Kidney (tissue), 14 donors: ENCODE data around the gene ENTPD6. TPM values are rescaled to one million over a fixed set of nuclear protein-coding genes. Genes with fewer than 3 reads are reported as not detected.

Experiments used
- DNase-seq, 5 donors: peaks; one replicate each; pipeline ENCODE4 v3.0.0-alpha.2; 2013 to 2020
- FAIRE-seq: peaks from 2 replicates; lab custom pipeline; 2012; peaks lifted over from hg19 to GRCh38; lab: Jason Lieb, UNC
- H3K27ac ChIP-seq, 2 donors: one replicate each; pipeline ENCODE4 v1.7.0; 2013; ENCODE audit warnings: low read depth in 2 of 2, low read length in 2 of 2, inconsistent platforms in 1 of 2
- H3K27me3 ChIP-seq: one replicate; pipeline ENCODE4 v1.7.1; 2013; ENCODE audit warnings: low read length, inconsistent platforms; ENCODE audit not compliant: control insufficient read depth, insufficient read depth
- H3K36me3 ChIP-seq, 3 donors: one replicate each; pipeline versions ENCODE4 v1.7.0 to v1.7.1; 2013; ENCODE audit warnings: low read length in 3 of 3, control low read depth in 1 of 3, inconsistent platforms in 1 of 3; ENCODE audit not compliant: insufficient read depth in 3 of 3, control insufficient read depth in 2 of 3
- H3K4me1 ChIP-seq, 3 donors: one replicate each; pipeline versions ENCODE4 v1.7.0 to v1.7.1; 2013; ENCODE audit warnings: low read length in 3 of 3, inconsistent platforms in 1 of 3, low read depth in 1 of 3; ENCODE audit not compliant: control insufficient read depth in 2 of 3, insufficient read depth in 2 of 3
- H3K4me3 ChIP-seq, 3 donors: one replicate each; pipeline versions ENCODE4 v1.7.0 to v1.8.1; 2013; ENCODE audit warnings: low read length in 3 of 3, control low read depth in 1 of 3, inconsistent platforms in 1 of 3
- H3K9ac ChIP-seq, 3 donors: one replicate each; pipeline versions ENCODE4 v1.7.0 to v1.7.1; 2013; ENCODE audit warnings: low read length in 3 of 3, control low read depth in 1 of 3, inconsistent platforms in 1 of 3
- H3K9me3 ChIP-seq, 3 donors: one replicate each; pipeline versions ENCODE4 v1.7.0 to v1.7.1; 2013; ENCODE audit warnings: low read length in 3 of 3, control low read depth in 1 of 3, inconsistent platforms in 1 of 3; ENCODE audit not compliant: control insufficient read depth in 2 of 3, insufficient read depth in 1 of 3
- CTCF ChIP-seq: IDR thresholded peaks from 3 replicates; pipeline ENCODE4 v1.5.1; 2012; ENCODE audit warnings: mild to moderate bottlenecking, moderate library complexity, borderline replicate concordance; ENCODE audit not compliant: insufficient read depth; ENCODE audit errors: extremely low read depth
- intact Hi-C: fragments of 100-400 bp; cut with DNase I; formaldehyde crosslinking; loops from one replicate; pipeline ENCODE4 v1.11.1; 2022
- polyA plus RNA-seq: library from polyadenylated mRNA; stranded (reverse); fragments of 350-450 nt; fragmentation: Illumina TruSeq; extraction: RNeasy Lipid Tissue Mini Kit (QIAGEN cat#74804); gene quantifications from one replicate; pipeline ENCODE4 v1.2.3, GENCODE V29; 2014; ENCODE audit warnings: low read depth, low replicate concordance; ENCODE audit not compliant: insufficient read depth
- total RNA-seq: library from RNA; stranded (reverse); fragmentation: NEBNext Ultra II Directional; extraction: Animal tissue kit (Norgen Biotek cat#: 25700); gene quantifications from one replicate; pipeline ENCODE4 v1.2.1, GENCODE V29; 2021
- donor health status: control.
- donor health status: control.
- donor health status: control.
- donor health status: control.
- donor health status: control.
- donor health status: DM: yes; HTN: yes; CAD: no.
- donor health status: Normal renal cell carcinoma (clear cell type).

Gene ENTPD6
- total and polyA plus RNA-seq, 2 donors from 2014 or later: 59.0 to 95.7 TPM

- DNase-seq (peak in 2 of 5 donors; percentile 32 to 72), FAIRE-seq (no peak)
- no peak for TF ChIP-seq CTCF
- Histone ChIP-seq H3K9ac (no peak overlapping the region), H3K9me3 (no peaks in the 10 kb centered on the region), H3K4me3 (no peak overlapping the region), H3K27ac (peak overlapping the region in 1 of 2 donors; percentile 29), H3K4me1 (peaks cover 0 to 17% (median 8%) of the 10 kb centered on the region in 3 donors), H3K36me3 (no peaks in the 10 kb centered on the region), H3K27me3 (no peaks in the 10 kb centered on the region)
- intact Hi-C loops: no loop called here
Observed at GRCh38 chr20:25223765-25224720, 28.5 kb downstream of the ENTPD6 start.

GRCh38 chr20:25224941-25225340 lies 29.4 kb downstream of the ENTPD6 start:
- H3K4me1 ChIP-seq: peaks cover 0 to 17% (median 8%) of the 10 kb centered on the region in 3 donors
- H3K36me3 ChIP-seq: no peaks in the 10 kb centered on the region
- no peaks in the 10 kb centered on the region for H3K9me3 ChIP-seq
- no peak for FAIRE-seq
- peak in 1 of 5 donors; percentile 63 for DNase-seq
- H3K4me3 ChIP-seq: no peak overlapping the region
- no peaks in the 10 kb centered on the region for H3K27me3 ChIP-seq
- H3K9ac ChIP-seq: no peak overlapping the region
- no peak overlapping the region for H3K27ac ChIP-seq
- intact Hi-C loops: no loop called here
- no peak for TF ChIP-seq CTCF

GRCh38 chr20:25225642-25226432 lies 30.3 kb downstream of the ENTPD6 start:
- Histone ChIP-seq H3K36me3 (no peaks in the 10 kb centered on the region), H3K9ac (no peak overlapping the region), H3K9me3 (no peaks in the 10 kb centered on the region), H3K4me1 (peaks cover 0 to 12% (median 0%) of the 10 kb centered on the region in 3 donors), H3K27ac (no peak overlapping the region), H3K27me3 (no peaks in the 10 kb centered on the region), H3K4me3 (no peak overlapping the region)
- DNase-seq (peak in 1 of 5 donors; percentile 59), FAIRE-seq (no peak)
- intact Hi-C loops: no loop called here
- TF ChIP-seq CTCF: no peak
